IPS-20b (cell line): ENCODE measurements around the gene SSBP1.

ENCODE experiments used
- H3K27ac ChIP-seq: one replicate; pipeline ENCODE4 v1.5.1; 2013; ENCODE audit warnings: low read length
- H3K27me3 ChIP-seq: 2 replicates; pipeline ENCODE4 v1.6.1; 2013; ENCODE audit warnings: mild to moderate bottlenecking, low read length, inconsistent platforms; ENCODE audit not compliant: insufficient read depth
- H3K36me3 ChIP-seq: 2 replicates; pipeline ENCODE4 v1.6.1; 2013; ENCODE audit warnings: low read depth, mild to moderate bottlenecking, inconsistent platforms, low read length, moderate library complexity; ENCODE audit not compliant: insufficient read depth
- H3K4me1 ChIP-seq: 2 replicates; pipeline ENCODE4 v1.6.1; 2013; ENCODE audit warnings: mild to moderate bottlenecking, control low read depth, inconsistent platforms, low read length, moderate library complexity; ENCODE audit not compliant: insufficient read depth
- H3K4me3 ChIP-seq: 2 replicates; pipeline ENCODE4 v1.5.1; 2013; ENCODE audit warnings: mild to moderate bottlenecking, low read length, inconsistent platforms
- H3K9ac ChIP-seq: 2 replicates; pipeline ENCODE4 v1.6.1; 2013; ENCODE audit warnings: low read depth, mild to moderate bottlenecking, inconsistent platforms, low read length, moderate library complexity
- H3K9me3 ChIP-seq: 2 replicates; pipeline ENCODE4 v1.6.1; 2013; ENCODE audit warnings: mild to moderate bottlenecking, low read depth, low read length, inconsistent platforms; ENCODE audit not compliant: insufficient read depth

SSBP1 gene

DNA sequence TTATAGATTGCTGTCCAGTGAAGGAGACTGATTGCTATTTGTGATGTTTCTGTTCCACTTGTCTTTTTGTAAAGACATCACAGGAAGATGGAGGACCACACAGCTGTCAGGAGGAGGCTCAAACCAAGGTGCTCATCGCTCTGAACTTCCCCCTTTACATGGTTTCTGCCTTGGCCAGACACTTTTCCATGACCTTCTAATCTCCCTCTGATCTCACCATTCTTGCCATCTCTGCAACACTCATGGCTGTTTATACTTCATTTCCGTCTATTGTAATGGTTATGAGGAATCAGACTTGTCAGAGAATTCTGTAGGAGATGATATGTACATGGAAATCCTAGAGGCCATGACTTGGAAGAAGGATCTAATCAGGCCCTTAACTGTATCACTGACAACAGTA lies 50.1 kb downstream of the SSBP1 start:
- Histone ChIP-seq H3K9ac (no peak overlapping the region), H3K36me3 (peaks cover 15% of the 10 kb centered on the region), H3K9me3 (no peaks in the 10 kb centered on the region), H3K4me3 (no peak overlapping the region), H3K4me1 (no peaks in the 10 kb centered on the region), H3K27me3 (no peaks in the 10 kb centered on the region), H3K27ac (no peak overlapping the region)

DNA sequence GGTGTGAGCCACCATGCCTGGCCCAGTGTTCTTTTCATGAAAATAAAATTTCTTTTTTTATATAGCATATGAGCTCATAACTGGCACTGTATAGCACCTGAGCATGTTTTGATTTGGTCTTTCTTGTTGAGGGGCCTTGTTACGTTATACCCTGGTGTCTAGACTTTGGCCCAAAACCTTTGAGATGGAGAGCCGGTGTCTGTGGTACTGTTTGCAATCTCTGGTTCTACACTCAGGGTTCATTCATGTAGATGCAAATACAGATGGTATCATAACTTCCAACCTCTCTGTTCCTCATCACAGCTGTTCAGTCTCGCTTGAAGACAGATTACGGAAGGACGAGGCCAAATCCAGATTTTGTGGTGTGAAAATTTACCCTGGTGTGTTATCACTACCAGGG lies 51.8 kb downstream of the SSBP1 start, which contains the start of gene TAS2R5:
Gene TAS2R5 (plus strand): TSS at position 301 of the 400 bp plus-strand sequence. CDS start 145 bp downstream, outside the sequence.
- no peak within 1 kb of the TSS for H3K4me3 ChIP-seq
- no peaks in the 10 kb centered on the region for H3K4me1 ChIP-seq
- no peak within 1 kb of the TSS for H3K27ac ChIP-seq
- H3K27me3 ChIP-seq, result no peaks in the 10 kb centered on the region
- H3K9ac ChIP-seq, result no peak within 1 kb of the TSS
- no peaks in the 10 kb centered on the region for H3K9me3 ChIP-seq
- peaks cover 15% of the 10 kb centered on the region for H3K36me3 ChIP-seq

DNA sequence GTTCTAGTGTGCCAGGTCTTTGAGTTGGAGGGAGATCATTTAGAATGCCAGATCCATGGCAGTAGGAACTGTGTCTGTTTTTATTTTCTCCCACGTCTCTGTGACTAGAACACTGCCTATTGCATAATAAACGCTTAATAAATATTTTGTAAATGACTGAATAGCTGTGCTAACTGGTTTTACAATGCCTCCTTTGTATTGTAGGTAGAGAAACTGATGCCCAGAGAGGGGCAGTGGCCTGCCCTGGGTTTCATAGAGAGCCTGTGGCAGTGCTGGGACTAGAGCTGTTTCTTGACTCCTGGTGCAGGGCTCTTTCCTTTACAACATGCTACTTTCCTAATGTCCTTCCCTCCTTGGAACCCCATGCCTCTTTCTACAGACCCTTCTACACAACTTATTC lies 54.4 kb downstream of the SSBP1 start:
- Histone ChIP-seq H3K27ac (no peak overlapping the region), H3K36me3 (peaks cover 11% of the 10 kb centered on the region), H3K9me3 (no peaks in the 10 kb centered on the region), H3K9ac (no peak overlapping the region), H3K4me3 (no peak overlapping the region), H3K4me1 (no peaks in the 10 kb centered on the region), H3K27me3 (no peaks in the 10 kb centered on the region)
